Activated CD4-positive, alpha-beta T cell treated with anti-CD3 and anti-CD28 coated beads for 1 hour (primary cell): ENCODE results near the gene LRP5.

Source experiments
- DNase-seq: peaks from one replicate; pipeline ENCODE4 v3.0.0-alpha.2; 2020

Gene LRP5

DNA sequence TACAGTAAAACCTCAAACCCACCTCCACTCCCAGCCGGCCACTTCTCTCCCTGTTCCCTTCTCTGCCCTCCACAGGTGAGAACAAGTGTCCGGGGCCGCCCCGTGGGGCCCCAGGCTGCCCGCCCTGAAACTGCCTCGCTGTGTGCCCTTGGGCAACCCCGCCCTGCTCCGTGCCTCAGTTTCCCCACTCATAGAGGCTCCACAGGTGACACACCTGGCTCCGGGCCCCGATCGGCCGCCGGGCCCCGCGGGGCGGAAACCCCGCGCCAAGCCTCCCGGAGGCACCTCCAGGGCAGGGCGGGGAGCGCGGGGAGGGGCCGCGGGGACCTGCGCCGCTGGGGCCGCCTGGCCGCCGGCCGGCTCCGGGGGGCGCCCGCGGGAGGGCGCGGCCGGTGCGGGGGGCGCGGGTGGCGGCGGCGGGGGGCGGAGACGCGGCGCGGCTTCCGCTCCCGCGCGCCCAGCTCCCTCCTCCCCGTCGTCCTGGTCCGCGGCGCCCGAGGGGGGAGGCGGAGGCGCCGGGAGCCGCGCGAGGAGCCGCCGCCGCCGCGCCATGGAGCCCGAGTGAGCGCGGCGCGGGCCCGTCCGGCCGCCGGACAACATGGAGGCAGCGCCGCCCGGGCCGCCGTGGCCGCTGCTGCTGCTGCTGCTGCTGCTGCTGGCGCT is at the start of gene LRP5:
TSS of gene LRP5 (plus strand) at position 475 of the 663 bp plus-strand sequence. CDS start at position 599, 124 bp downstream.
- no peak for DNase-seq

DNA sequence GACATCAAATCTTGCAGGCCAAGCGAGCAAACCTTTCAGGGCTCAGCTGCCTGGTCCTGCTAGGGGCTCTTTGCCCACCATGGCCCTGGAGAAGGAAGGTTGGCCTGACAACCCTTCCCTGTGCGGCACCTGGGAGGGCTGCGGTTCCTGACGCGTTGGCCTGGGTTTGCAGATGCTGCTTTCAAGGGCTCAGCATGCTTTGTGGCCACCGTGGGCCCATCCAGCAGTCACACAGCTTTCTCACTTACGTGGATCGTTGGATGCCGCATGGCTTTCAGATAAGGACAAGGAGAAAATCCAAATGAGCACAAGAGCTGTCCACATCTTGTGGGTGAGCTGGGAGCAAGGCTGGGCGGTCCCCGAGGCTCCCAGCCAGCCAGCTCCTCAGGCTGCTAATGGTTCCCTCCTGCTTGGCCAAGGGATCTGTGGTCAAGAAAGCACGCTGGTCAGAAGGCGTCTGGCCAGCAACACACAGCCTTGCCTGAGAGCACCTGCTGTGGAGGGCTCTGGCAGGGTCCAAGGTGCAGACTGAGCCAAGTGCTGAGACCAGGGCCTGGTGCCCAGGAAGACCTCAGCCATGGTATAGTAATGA is 48.9 kb upstream of the LRP5 start:
- no peak for DNase-seq

- no peak for DNase-seq
These were observed 48.1 kb upstream of the LRP5 start for GRCh38 chr11:68264244-68264643.

DNA sequence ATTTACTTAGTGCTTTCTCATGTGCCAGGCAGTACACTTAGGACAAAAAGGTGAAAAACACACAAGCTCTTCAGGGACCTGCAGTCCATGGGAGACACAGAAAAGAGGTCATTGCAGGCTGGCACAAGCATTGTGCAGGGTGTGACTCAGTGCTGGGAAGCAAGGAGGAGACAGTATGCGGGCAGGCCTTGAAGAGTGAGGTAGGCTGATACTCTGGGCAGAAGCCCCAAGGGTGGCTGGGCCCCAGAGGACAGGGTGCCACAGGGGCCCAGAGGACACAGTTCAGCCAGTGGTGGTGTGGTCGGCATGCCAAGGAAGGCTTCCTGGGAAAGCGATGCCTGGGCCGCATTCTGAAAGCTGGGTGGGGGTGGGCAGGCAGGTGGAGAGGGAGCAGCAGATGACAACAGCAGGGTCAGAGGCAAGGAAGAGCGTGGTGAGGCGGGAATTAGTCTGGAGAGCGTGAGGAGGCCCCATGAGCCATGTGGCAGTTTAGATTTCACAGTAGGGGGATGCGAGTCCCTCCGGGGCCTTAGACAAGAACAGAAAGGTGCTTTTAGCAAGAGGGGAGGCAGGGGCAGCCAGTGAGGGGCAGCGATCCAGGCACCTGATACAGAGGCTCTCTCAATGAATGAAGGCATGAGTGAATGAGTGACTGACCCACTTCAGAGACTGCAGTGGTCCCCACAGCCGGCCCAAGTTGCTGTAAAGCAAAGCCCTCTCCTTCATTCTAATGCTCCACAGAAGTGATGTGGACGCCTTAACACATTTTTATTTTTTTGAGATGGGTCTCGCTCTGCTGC is 47.5 kb upstream of the LRP5 start:
- no peak for DNase-seq

DNA sequence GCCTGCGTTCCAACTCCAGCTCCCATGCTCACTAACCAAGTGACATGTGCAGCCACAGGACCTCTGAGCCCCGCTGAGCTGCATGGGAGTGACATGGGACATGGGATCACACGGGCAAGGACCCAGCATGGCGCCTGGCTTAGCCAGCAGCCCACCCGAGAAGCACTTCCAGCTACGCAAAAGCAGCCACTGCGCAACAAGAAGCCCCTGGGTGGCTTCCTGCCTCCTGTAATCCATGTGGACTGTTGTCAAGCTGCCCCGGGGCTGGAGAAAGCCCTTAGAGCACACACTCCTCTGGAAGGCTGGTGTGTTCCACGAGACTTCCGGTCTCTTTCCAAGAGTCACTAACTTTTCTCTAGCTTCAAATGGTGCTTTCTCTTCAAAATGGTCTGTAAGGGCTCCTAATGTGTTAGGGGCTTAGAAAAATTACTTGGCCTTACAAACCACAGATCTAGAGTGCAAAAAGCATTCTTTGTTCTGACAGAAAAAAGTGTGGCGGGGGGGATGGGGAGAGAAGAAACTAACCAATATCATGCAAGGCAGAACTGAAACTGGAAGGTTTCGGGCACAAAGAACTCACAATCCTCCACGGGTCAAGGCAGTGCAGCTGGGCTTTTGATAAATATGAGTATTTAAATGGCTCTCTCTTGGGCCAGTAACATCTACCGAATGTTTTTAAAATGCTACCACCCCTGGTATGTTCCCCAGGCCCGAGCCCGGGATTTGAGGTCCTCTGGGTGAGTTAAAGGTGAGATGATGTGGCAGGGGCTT is 46.1 kb upstream of the LRP5 start:
- no peak for DNase-seq

- DNase-seq = no peak
These were observed 45.2 kb upstream of the LRP5 start for GRCh38 chr11:68266936-68267880.

GRCh38 chr11:68267881-68268240 is 44.5 kb upstream of the LRP5 start:
- DNase-seq = no peak

DNA sequence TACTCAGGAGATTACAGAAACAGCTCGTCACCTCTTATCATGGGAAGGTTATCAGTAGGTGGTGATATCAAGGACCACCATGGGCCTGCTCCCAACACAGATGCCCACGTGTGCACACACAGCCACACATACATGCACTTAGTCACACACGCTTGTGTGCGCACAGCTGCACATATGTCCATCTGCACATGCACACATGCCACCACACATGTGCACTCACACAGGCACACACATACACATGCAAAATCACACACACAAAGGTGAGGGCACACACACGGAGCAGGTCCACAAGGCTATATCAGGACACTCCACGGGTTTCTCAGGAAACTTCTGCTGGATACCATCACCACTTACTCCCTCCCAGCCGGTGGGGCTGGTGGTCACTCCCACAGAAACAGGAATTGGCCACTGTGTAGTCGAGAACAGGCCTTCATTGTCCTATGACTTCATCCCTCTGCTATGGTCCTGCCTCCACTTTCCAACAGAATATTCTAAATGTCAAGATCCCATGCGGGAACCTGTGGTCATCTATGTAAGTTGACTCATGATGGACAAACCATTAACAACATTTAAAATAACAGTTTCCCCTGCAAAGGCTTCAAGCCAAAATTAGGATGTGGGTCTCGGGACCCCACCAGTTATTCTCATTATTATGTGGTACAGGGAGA is 42.8 kb upstream of the LRP5 start:
- no peak for DNase-seq

- no peak for DNase-seq
These were observed 42.0 kb upstream of the LRP5 start for GRCh38 chr11:68270196-68271022.

DNA sequence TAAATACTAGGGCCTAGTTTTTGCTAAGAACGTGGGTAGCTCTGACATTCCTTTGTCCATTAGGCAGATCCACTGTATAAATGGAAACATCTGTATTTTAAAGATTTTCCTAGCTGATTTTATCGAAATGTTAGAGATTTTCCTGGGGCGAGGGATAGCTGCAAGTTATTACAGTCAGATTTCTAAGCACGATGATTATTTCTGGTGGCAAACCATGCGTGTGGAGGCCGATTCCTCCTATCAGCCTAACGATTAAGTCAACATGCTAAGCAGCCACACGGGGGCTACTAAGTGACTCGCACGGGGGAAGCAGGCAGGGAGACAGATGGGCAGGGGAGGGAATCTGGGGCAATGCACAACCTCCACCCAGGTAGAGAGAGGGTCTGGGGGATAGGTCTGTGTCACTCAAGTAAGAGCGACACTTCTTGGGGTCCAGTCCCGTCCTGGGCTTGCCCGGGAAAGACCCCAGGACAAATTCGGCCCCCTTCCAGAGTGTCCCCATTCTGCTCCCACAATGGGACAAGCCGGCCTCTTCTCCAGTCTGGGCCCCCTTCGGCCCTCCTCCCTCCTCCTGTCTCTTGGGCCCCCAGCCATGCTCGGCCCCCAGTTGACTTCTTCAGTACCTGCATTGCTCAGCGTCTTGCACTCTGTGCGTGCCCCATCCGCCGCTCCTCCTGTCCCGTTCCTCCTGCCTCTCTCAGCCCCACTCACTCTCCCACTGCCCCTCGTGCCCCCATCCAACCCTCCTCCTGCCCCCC is 41.2 kb upstream of the LRP5 start:
- peak; percentile 30 for DNase-seq

- peak; percentile 88 for DNase-seq
These were observed 40.4 kb upstream of the LRP5 start, which contains the start of gene C11orf24 for GRCh38 chr11:68271781-68272608. TSS of gene C11orf24 (minus strand) at chr11:68271973. CDS start at chr11:68263767, 8,206 bp downstream.

- DNase-seq = no peak
These were observed 39.2 kb upstream of the LRP5 start for GRCh38 chr11:68273026-68273738.

DNA sequence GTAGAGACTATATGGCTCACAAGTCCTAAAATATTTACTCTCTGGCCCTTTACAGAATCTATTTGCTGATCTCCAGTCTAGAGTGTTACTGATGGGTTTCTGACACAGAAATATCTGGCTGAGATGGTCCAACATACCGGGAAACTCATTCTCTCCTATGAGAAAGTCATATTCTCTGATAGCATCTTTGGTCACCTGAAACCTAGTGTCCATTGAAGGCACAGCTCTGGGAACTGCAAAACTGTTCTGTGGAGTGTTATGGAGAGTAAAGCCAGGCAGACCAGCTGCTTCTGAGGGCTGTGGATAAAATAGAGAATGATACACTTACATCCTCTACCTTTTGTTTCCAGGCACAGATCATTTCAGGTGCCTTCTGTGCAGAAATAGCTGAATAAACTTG is 38.1 kb upstream of the LRP5 start:
- no peak for DNase-seq

- DNase-seq = no peak
These were observed 36.5 kb upstream of the LRP5 start for GRCh38 chr11:68275721-68276507.

DNA sequence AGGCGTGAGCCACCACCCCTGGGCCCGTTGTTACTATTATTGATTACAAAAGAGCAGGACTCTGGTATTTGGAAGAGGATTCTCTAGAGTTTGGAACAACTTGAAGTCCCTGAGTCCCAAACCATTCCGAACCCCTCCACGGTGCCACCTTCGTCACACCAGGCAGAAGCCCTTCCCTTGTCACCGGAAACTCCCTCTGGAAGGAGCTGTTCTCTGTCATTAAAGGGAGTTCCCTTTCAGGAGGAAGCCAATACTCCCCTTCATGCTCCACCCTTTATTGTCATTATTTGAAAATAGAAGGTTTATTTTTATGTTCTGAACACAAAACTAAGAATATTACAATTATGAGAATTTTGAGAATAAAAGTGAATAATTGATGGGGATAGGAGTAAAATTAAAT is 35.5 kb upstream of the LRP5 start:
- no peak for DNase-seq

DNA sequence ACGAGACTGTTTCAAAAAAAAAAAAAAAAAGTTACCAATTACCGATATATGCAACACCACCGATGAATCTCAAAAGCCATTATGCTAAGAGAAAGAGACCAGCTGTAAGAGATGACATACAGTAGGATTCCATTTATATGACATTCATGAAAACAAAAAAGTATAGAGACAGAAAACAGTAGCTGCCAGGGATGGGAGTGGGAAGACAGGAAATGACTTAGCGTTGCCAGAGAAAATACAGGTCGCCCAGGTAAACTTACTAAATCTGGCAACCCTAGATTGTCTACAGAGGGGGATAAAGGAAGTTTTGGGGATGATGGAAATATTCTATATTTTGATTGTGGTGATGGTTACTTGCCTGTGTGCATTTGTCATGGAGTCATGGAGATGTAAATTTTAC is 32.7 kb upstream of the LRP5 start:
- DNase-seq = no peak

GRCh38 chr11:68282141-68282860 is 30.1 kb upstream of the LRP5 start:
- no peak for DNase-seq
